Endothelial cell of umbilical vein (primary cell): Measurements from ENCODE around the gene CMTM2.

Experiments used
- EZH2 ChIP-seq: IDR thresholded peaks from 2 replicates; pipeline ENCODE4 v1.6.1; 2012; ENCODE audit warnings: borderline replicate concordance, low read depth, mild to moderate bottlenecking, moderate library complexity, low read length, inconsistent platforms; ENCODE audit not compliant: severe bottlenecking
- FOS ChIP-seq: IDR thresholded peaks from 2 replicates; pipeline ENCODE4 v1.6.1; 2011; ENCODE audit warnings: mild to moderate bottlenecking, low read length, moderate library complexity, borderline replicate concordance; ENCODE audit not compliant: insufficient read depth
- GATA2 ChIP-seq: IDR thresholded peaks from 2 replicates; pipeline ENCODE4 v1.7.0; 2011; ENCODE audit warnings: low read depth, mild to moderate bottlenecking, moderate library complexity, mixed read lengths, low read length; ENCODE audit not compliant: insufficient read length, insufficient read depth
- JUN ChIP-seq: IDR thresholded peaks from 2 replicates; pipeline ENCODE4 v1.6.1; 2011; ENCODE audit warnings: borderline replicate concordance, low read depth; ENCODE audit not compliant: insufficient read length, insufficient read depth
- POLR2A ChIP-seq: IDR thresholded peaks from 2 replicates; pipeline ENCODE4 v1.6.1; 2012; ENCODE audit warnings: low read depth, mild to moderate bottlenecking, control low read depth, low read length
- POLR2AphosphoS5 ChIP-seq: IDR thresholded peaks from 2 replicates; pipeline ENCODE4 v1.6.1; 2012; ENCODE audit warnings: low read depth, mild to moderate bottlenecking, control low read depth, low read length, moderate library complexity; ENCODE audit not compliant: insufficient read depth
- TF ChIP-seq, protein P1 (sequence below), 2 donors: IDR thresholded peaks; 1 replicate in 1 of 2; 2 replicates in 1 of 2; pipeline ENCODE4 v1.5.1; 2011; ENCODE audit warnings: low read length in 2 of 2, mild to moderate bottlenecking in 2 of 2, moderate library complexity in 2 of 2, control low read depth in 1 of 2, inconsistent platforms in 1 of 2, low read depth in 1 of 2; ENCODE audit not compliant: insufficient read depth in 1 of 2; ENCODE audit errors: extremely low read depth in 1 of 2
- TF ChIP-seq, protein P2 (sequence below): IDR thresholded peaks from 2 replicates; pipeline ENCODE4 v1.6.1; 2011; ENCODE audit not compliant: insufficient read depth, insufficient read length

DNA sequence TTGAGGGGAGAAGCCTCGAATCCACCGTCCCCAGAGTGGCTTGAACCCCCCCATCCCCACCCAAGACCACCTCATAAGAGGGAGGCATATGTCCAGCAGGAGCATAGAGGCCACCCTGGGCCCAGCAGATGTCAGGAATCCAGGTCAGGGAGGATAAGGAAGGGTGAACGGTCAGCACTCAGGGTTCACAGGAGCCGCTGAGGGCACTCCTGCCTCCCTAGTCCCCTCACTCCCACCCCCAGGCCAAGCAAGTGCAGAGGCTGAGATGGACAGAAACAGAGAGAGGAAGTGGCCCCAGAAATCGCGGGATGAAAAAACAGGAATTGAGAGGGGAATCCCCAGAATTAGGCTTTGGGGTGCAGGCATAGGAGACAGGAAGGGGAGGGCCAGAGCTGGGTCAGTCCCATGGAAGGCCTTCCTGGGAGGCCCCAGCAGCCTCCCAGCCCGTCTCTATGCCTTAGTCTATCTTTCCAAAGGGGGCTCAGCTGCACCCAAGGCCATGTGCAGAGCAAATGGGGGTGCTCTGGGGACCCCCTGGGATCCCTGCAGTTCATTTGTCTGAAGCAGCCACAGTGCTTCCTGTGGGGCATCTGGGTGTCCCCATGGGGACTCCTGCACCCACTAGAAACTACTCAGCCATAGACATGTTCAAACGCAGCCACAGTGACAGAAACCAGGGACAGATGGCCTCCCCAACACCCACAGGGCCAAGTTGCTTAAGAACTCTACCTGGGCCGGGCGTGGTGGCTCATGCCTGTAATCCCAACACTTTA, 26.9 kb downstream of the CMTM2 start:
- TF ChIP-seq JUN (no peak), POLR2A (no peak), POLR2AphosphoS5 (no peak), EZH2 (no peak), GATA2 (no peak), FOS (no peak)
- TF ChIP-seq, protein P1, sequence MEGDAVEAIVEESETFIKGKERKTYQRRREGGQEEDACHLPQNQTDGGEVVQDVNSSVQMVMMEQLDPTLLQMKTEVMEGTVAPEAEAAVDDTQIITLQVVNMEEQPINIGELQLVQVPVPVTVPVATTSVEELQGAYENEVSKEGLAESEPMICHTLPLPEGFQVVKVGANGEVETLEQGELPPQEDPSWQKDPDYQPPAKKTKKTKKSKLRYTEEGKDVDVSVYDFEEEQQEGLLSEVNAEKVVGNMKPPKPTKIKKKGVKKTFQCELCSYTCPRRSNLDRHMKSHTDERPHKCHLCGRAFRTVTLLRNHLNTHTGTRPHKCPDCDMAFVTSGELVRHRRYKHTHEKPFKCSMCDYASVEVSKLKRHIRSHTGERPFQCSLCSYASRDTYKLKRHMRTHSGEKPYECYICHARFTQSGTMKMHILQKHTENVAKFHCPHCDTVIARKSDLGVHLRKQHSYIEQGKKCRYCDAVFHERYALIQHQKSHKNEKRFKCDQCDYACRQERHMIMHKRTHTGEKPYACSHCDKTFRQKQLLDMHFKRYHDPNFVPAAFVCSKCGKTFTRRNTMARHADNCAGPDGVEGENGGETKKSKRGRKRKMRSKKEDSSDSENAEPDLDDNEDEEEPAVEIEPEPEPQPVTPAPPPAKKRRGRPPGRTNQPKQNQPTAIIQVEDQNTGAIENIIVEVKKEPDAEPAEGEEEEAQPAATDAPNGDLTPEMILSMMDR (IDR thresholded peaks at IDR 0.05; ENCODE audit: extremely low read depth in 1 of 2, insufficient read depth in 1 of 2, low read depth in 1 of 2, low read length in 2 of 2): no peak
- TF ChIP-seq, protein P2, sequence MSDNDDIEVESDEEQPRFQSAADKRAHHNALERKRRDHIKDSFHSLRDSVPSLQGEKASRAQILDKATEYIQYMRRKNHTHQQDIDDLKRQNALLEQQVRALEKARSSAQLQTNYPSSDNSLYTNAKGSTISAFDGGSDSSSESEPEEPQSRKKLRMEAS: no peak
